Skeletal muscle satellite cell (primary cell): ENCODE measurements around the gene ZFR. TPM values are rescaled to one million over a fixed set of nuclear protein-coding genes. Genes with fewer than 3 reads are reported as not detected.

ENCODE experiments used
- small RNA-seq: library from RNA; depleted of rRNA; stranded (forward); fragments of <200 nt; gene quantifications from one replicate; pipeline ENCODE3, GENCODE V24; 2012

ZFR gene

Small RNA genes within 50 kb of the gene (small RNA-seq; reads per million reads assigned to genes)
- not detected for gene MIR579
- gene RNU6-378P: 0.56 reads per million
